Ishikawa (cell line): ENCODE data around the gene LRRC45.

ENCODE experiments used
- EP300 ChIP-seq: IDR thresholded peaks from 2 replicates; pipeline ENCODE4 v1.6.1; 2012; ENCODE audit warnings: borderline replicate concordance
- REST ChIP-seq: IDR thresholded peaks from 2 replicates; pipeline ENCODE4 v1.6.1; 2012; ENCODE audit warnings: low read depth, mild to moderate bottlenecking
- YY1 ChIP-seq: IDR thresholded peaks from 2 replicates; pipeline ENCODE4 v1.6.1; 2012; ENCODE audit warnings: low read depth

GRCh38 chr17:82000803-82001570 lies 22.1 kb upstream of the LRRC45 start:
- TF ChIP-seq REST, result no peak
- no peak for TF ChIP-seq EP300
- no peak for TF ChIP-seq YY1
